GM12892 (cell line): ENCODE measurements around the gene LSS.

Experiments
- POLR2A ChIP-seq: IDR thresholded peaks from 2 replicates; pipeline ENCODE4 v1.6.1; 2011; ENCODE audit warnings: low read depth, low read length, control low read depth
- POLR2AphosphoS5 ChIP-seq: IDR thresholded peaks from 2 replicates; pipeline ENCODE4 v1.6.1; 2011; ENCODE audit warnings: low read depth, low read length, control low read depth
- TAF1 ChIP-seq: IDR thresholded peaks from 2 replicates; pipeline ENCODE4 v1.6.1; 2011; ENCODE audit warnings: low read depth, mild to moderate bottlenecking, control low read depth, low read length, borderline replicate concordance

- TF ChIP-seq TAF1 = no peak
- TF ChIP-seq POLR2AphosphoS5 = no peak
- no peak for TF ChIP-seq POLR2A
Measured at GRCh38 chr21:46206163-46207005, 22.2 kb downstream of the LSS start.
